Measurements from ENCODE around the gene TMEM38B. TPM values are rescaled to one million over a fixed set of nuclear protein-coding genes. Genes with fewer than 3 reads are reported as not detected.

The TMEM38B gene
- total RNA-seq, 1 experiment from 2014 or later = 19.5 TPM

DNA sequence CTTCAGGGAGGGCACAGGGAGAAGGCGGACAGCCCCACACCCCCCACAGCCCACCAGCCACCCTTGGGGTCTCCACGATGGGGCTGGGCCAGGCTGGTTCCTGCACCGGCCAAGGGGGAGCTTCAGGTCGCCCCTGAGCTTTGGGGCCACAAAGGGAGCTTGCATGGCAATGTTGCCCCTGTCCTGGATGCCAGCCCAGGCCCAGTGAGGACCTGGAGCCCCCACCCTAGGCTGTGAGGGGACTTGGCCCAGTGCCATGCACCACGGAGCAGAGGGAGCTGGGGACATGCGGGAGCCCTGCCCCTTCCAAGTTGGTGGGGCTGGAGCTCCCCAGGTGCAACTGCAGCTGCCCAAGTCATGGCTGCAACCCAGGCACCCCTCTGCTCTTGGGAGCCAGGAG is 18.4 kb downstream of the TMEM38B start:
- CTCF ChIA-PET = no interaction called here
- Histone ChIP-seq H3K27ac (no peak overlapping the region), H4K20me1 (ENCODE audit: insufficient read depth) (no peaks in the 10 kb centered on the region), H3K4me3 (no peak overlapping the region), H3K36me3 (ENCODE audit: low read depth) (0 out of 2 replicates have a peak, but pooled peaks cover 6% of the 10 kb centered on the region), H3F3A (ENCODE audit: insufficient read depth, low read depth) (no peaks in the 10 kb centered on the region), H3K4me2 (no peak overlapping the region), H2AFZ (no peak overlapping the region), H3K9me2 (ENCODE audit: insufficient read depth) (no peaks in the 10 kb centered on the region), H3K9me3 (ENCODE audit: insufficient read depth, low read depth) (no peaks in the 10 kb centered on the region), H3K79me2 (ENCODE audit: low read depth) (no peaks in the 10 kb centered on the region), H3K4me1 (replicated peaks; ENCODE audit: insufficient read depth) (no peaks in the 10 kb centered on the region), H3K27me3 (ENCODE audit: insufficient read depth, low read depth) (no peaks in the 10 kb centered on the region)
- TF ChIP-seq EZH2 (IDR thresholded peaks at IDR 0.05; ENCODE audit: low read depth) = no peak
- TF ChIP-seq, protein P1, sequence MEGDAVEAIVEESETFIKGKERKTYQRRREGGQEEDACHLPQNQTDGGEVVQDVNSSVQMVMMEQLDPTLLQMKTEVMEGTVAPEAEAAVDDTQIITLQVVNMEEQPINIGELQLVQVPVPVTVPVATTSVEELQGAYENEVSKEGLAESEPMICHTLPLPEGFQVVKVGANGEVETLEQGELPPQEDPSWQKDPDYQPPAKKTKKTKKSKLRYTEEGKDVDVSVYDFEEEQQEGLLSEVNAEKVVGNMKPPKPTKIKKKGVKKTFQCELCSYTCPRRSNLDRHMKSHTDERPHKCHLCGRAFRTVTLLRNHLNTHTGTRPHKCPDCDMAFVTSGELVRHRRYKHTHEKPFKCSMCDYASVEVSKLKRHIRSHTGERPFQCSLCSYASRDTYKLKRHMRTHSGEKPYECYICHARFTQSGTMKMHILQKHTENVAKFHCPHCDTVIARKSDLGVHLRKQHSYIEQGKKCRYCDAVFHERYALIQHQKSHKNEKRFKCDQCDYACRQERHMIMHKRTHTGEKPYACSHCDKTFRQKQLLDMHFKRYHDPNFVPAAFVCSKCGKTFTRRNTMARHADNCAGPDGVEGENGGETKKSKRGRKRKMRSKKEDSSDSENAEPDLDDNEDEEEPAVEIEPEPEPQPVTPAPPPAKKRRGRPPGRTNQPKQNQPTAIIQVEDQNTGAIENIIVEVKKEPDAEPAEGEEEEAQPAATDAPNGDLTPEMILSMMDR (conservative IDR thresholded peaks at IDR 0.05) = no peak
- intact Hi-C loops (cut with micrococcal nuclease; ENCODE audit: unreplicated experiment) = no loop called here
- DNase-seq = no peak
- BruUV-seq (replicated peaks) = no TSS peak
- POLR2A ChIA-PET (ENCODE audit: unreplicated experiment) = no interaction called here

DNA sequence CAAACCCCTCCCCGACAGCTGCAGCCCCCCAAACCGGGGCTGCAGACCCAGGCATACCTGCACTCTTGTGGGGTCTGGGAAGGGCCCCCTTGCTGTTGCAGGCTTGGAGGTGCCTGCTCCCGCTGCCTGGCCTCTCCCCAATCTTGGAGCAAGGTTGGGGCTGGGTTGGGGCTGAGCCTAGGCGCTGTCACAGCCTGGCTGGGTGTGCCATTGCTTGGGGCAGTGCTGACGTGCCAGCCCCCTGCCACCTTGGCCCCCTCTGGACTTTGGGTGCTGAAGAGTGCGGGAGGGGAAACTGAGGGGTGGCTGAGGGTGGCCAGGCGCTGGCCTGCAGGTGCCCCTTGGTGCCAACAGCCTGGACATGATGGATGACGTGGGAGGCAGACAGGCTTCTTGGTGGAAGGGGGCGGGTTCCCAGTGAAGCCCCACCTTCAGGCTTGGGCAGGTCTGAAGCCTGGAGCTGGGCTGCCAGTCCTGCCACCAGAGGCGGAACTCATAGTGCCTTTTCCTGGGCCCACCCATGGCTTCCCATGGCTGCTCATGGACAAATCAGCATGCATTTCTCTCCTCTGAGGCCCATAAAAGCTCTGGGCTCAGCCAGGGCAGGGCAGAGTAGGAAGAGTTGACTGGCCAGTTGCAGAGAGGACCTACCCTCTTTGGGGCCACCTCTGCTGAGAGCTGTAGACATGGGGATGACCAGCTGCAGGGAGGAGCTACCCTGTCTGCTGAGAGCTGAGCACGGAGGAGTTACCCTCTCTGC is 19.1 kb downstream of the TMEM38B start:
- no peak overlapping the region for H3K4me2 ChIP-seq
- H2AFZ ChIP-seq = no peak overlapping the region
- no peaks in the 10 kb centered on the region for H3F3A ChIP-seq (ENCODE audit: insufficient read depth, low read depth)
- BruUV-seq (replicated peaks) = no TSS peak
- POLR2A ChIA-PET (ENCODE audit: unreplicated experiment) = no interaction called here
- no peaks in the 10 kb centered on the region for H3K9me3 ChIP-seq (ENCODE audit: insufficient read depth, low read depth)
- H3K4me3 ChIP-seq = no peak overlapping the region
- H3K36me3 ChIP-seq (ENCODE audit: low read depth) = 0 out of 2 replicates have a peak, but pooled peaks cover 6% of the 10 kb centered on the region
- H3K79me2 ChIP-seq (ENCODE audit: low read depth) = no peaks in the 10 kb centered on the region
- H3K4me1 ChIP-seq (replicated peaks; ENCODE audit: insufficient read depth) = no peaks in the 10 kb centered on the region
- intact Hi-C loops (cut with micrococcal nuclease; ENCODE audit: unreplicated experiment) = no loop called here
- no peaks in the 10 kb centered on the region for H3K9me2 ChIP-seq (ENCODE audit: insufficient read depth)
- CTCF ChIA-PET = no interaction called here
- no peaks in the 10 kb centered on the region for H3K27me3 ChIP-seq (ENCODE audit: insufficient read depth, low read depth)
- no peak for DNase-seq
- H3K27ac ChIP-seq = no peak overlapping the region
- no peaks in the 10 kb centered on the region for H4K20me1 ChIP-seq (ENCODE audit: insufficient read depth)
- TF ChIP-seq, protein P1 (conservative IDR thresholded peaks at IDR 0.05) = no peak
- no peak for TF ChIP-seq EZH2 (IDR thresholded peaks at IDR 0.05; ENCODE audit: low read depth)

DNA sequence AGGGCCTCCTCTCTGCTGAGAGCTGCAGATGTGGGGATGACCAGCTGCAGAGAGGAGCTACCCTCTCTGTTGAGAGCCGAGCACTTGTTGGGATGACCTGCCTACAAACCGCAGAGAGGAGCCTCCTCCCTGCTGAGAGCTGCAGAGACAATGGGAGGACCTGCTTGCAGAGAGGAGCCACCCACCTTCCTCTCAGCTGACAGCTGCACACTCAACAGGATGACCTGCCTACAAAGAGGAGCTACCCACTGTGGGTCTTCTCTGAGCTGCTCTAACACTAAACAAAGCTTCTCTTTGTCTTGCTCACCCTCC is 19.6 kb downstream of the TMEM38B start:
- no TSS peak for BruUV-seq (replicated peaks)
- Histone ChIP-seq H3F3A (ENCODE audit: insufficient read depth, low read depth) (no peaks in the 10 kb centered on the region), H2AFZ (no peak overlapping the region), H3K36me3 (ENCODE audit: low read depth) (0 out of 2 replicates have a peak, but pooled peaks cover 6% of the 10 kb centered on the region), H3K79me2 (ENCODE audit: low read depth) (no peaks in the 10 kb centered on the region), H3K4me2 (no peak overlapping the region), H3K9me2 (ENCODE audit: insufficient read depth) (no peaks in the 10 kb centered on the region), H3K9me3 (ENCODE audit: insufficient read depth, low read depth) (no peaks in the 10 kb centered on the region), H3K27ac (no peak overlapping the region), H3K27me3 (ENCODE audit: insufficient read depth, low read depth) (no peaks in the 10 kb centered on the region), H3K4me1 (replicated peaks; ENCODE audit: insufficient read depth) (no peaks in the 10 kb centered on the region), H4K20me1 (ENCODE audit: insufficient read depth) (no peaks in the 10 kb centered on the region), H3K4me3 (no peak overlapping the region)
- CTCF ChIA-PET = interaction anchor here (1.1 kb wide), 1 partner anchor 15 kb away, joined by 3 read pairs; no protein-coding TSS in a partner anchor
- TF ChIP-seq, protein P1 (conservative IDR thresholded peaks at IDR 0.05) = no peak
- no peak for TF ChIP-seq EZH2 (IDR thresholded peaks at IDR 0.05; ENCODE audit: low read depth)
- intact Hi-C loops (cut with micrococcal nuclease; ENCODE audit: unreplicated experiment) = no loop called here
- POLR2A ChIA-PET (ENCODE audit: unreplicated experiment) = no interaction called here
- no peak for DNase-seq

Measured in PC-9 (cell line).